Neural crest cell (in vitro differentiated cells): Measurements from ENCODE around the gene CLECL1. TPM values are rescaled to one million over a fixed set of nuclear protein-coding genes. Genes with fewer than 3 reads are reported as not detected.
"Not testable (repeated sequence)": the region's sequence is repeated elsewhere in the genome, so short reads cannot be mapped to it uniquely, and the experiment has no call there.

Experiments
- DNase-seq: peaks from one replicate; pipeline ENCODE4 v3.0.0; 2021; ENCODE audit warnings: low read depth, mixed read lengths, low spot score
- H3K27ac Mint-ChIP-seq: one replicate; pipeline ENCODE4 v1.8.0; 2021; ENCODE audit warnings: mild to moderate bottlenecking, mixed read lengths; ENCODE audit not compliant: unreplicated experiment
- H3K27me3 Mint-ChIP-seq: 2 replicates; pipeline ENCODE4 v1.8.0; 2021; ENCODE audit warnings: low read depth, mild to moderate bottlenecking, mixed read lengths
- H3K36me3 Mint-ChIP-seq: 2 replicates; pipeline ENCODE4 v1.8.0; 2021; ENCODE audit warnings: low read depth, mild to moderate bottlenecking, mixed read lengths
- H3K4me1 Mint-ChIP-seq: 2 replicates; pipeline ENCODE4 v1.8.0; 2021; ENCODE audit warnings: mixed read lengths
- H3K4me3 Mint-ChIP-seq: one replicate; pipeline ENCODE4 v1.8.0; 2021; ENCODE audit warnings: mild to moderate bottlenecking, mixed read lengths
- H3K9me3 Mint-ChIP-seq: 2 replicates; pipeline ENCODE4 v1.8.0; 2021; ENCODE audit warnings: mixed read lengths
- CTCF ChIP-seq: fragments of 200-600 bp; sonication (generic); conservative IDR thresholded peaks from 2 replicates; pipeline ENCODE4 v1.5.0; 2021; ENCODE audit warnings: antibody characterized with exemption, mild to moderate bottlenecking
- total RNA-seq: library from RNA; stranded (reverse); gene quantifications from 2 replicates; pipeline ENCODE4 v1.2.1, GENCODE V29; 2021

The CLECL1 gene
- total RNA-seq, 1 donor from 2014 or later, result not detected

GRCh38 chr12:9718968-9719367 is 13.9 kb downstream of the CLECL1 start:
- Mint-ChIP-seq H3K27me3 (no peaks in the 10 kb centered on the region), H3K36me3 (no peaks in the 10 kb centered on the region), H3K4me1 (peaks cover 5% of the 10 kb centered on the region), H3K27ac (no peak overlapping the region), H3K4me3 (no peak overlapping the region), H3K9me3 (no peaks in the 10 kb centered on the region)
- TF ChIP-seq CTCF, result no peak
- no peak for DNase-seq

- TF ChIP-seq CTCF, result no peak
- Mint-ChIP-seq H3K27me3 (no peaks in the 10 kb centered on the region), H3K9me3 (no peaks in the 10 kb centered on the region), H3K4me3 (no peak overlapping the region), H3K4me1 (peaks cover 5% of the 10 kb centered on the region), H3K27ac (no peak overlapping the region), H3K36me3 (no peaks in the 10 kb centered on the region)
- no peak for DNase-seq
Measured at GRCh38 chr12:9717070-9717925, 15.6 kb downstream of the CLECL1 start.

- H3K27ac Mint-ChIP-seq, H3K4me1 Mint-ChIP-seq, DNase-seq, H3K4me3 Mint-ChIP-seq, H3K9me3 Mint-ChIP-seq, H3K36me3 Mint-ChIP-seq, H3K27me3 Mint-ChIP-seq: not testable (repeated sequence)
Measured at GRCh38 chr12:9713032-9713558, 19.8 kb downstream of the CLECL1 start.

- no peak for DNase-seq
- Mint-ChIP-seq H3K9me3 (no peaks in the 10 kb centered on the region), H3K36me3 (no peaks in the 10 kb centered on the region), H3K27ac (no peak overlapping the region), H3K4me1 (no peaks in the 10 kb centered on the region), H3K4me3 (no peak overlapping the region), H3K27me3 (no peaks in the 10 kb centered on the region)
- TF ChIP-seq CTCF, result no peak
Measured at GRCh38 chr12:9711664-9712063, 21.2 kb downstream of the CLECL1 start.

GRCh38 chr12:9710584-9711375 is 22.1 kb downstream of the CLECL1 start:
- Mint-ChIP-seq H3K36me3 (no peaks in the 10 kb centered on the region), H3K27me3 (no peaks in the 10 kb centered on the region), H3K4me3 (no peak overlapping the region), H3K4me1 (no peaks in the 10 kb centered on the region), H3K27ac (no peak overlapping the region), H3K9me3 (peaks cover 7% of the 10 kb centered on the region)
- no peak for TF ChIP-seq CTCF
- DNase-seq, result no peak

GRCh38 chr12:9708853-9709252 is 24.0 kb downstream of the CLECL1 start:
- Mint-ChIP-seq H3K27ac (no peak overlapping the region), H3K4me1 (no peaks in the 10 kb centered on the region)

More at GRCh38 chr12:9708853-9709252, 24.0 kb downstream of the CLECL1 start:
- TF ChIP-seq CTCF, result no peak
- no peak for DNase-seq
- Mint-ChIP-seq H3K9me3 (peaks cover 17% of the 10 kb centered on the region), H3K36me3 (peaks cover 4% of the 10 kb centered on the region), H3K27me3 (peaks cover 2% of the 10 kb centered on the region), H3K4me3 (no peak overlapping the region)
